ENCODE results near the gene OTOP2.

Gene OTOP2, protein sequence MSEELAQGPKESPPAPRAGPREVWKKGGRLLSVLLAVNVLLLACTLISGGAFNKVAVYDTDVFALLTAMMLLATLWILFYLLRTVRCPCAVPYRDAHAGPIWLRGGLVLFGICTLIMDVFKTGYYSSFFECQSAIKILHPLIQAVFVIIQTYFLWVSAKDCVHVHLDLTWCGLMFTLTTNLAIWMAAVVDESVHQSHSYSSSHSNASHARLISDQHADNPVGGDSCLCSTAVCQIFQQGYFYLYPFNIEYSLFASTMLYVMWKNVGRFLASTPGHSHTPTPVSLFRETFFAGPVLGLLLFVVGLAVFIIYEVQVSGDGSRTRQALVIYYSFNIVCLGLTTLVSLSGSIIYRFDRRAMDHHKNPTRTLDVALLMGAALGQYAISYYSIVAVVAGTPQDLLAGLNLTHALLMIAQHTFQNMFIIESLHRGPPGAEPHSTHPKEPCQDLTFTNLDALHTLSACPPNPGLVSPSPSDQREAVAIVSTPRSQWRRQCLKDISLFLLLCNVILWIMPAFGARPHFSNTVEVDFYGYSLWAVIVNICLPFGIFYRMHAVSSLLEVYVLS

DNA sequence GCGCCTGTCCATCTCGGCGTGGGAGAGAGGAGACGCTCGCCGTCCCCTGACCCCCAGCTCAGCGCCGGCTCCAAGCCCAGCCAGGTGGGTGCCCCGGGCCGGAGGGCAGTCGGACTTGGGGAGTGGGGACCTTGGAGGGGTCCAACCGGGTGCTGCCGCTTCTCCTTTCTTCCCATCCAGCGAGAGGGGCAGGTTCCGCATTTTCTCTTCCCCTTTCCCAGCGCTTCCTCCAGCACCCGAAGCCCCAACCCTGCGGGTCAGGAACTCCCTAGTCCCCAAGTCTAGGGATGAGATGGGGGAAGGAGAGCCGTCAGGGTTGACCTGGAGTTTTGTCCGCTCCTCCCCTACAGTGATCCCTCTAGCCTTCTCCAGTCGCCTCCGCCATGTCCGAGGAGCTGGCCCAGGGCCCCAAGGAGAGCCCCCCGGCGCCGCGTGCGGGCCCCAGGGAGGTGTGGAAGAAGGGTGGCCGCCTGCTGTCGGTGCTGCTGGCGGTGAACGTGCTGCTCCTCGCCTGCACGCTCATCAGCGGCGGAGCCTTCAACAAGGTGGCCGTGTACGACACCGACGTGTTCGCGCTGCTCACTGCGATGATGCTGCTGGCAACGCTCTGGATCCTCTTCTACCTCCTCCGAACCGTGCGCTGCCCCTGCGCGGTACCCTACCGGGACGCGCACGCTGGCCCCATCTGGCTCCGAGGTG lies at the start of gene OTOP2:
Gene OTOP2 (plus strand): TSS at position 24 of the 699 bp plus-strand sequence. CDS start 360 bp downstream, at position 384.
- peak; percentile 45 for DNase-seq

- DNase-seq = no peak
Measured at GRCh38 chr17:74874615-74875037, 49.4 kb upstream of the OTOP2 start.

GRCh38 chr17:74875155-74875976 lies 48.7 kb upstream of the OTOP2 start:
- no peak for DNase-seq

DNA sequence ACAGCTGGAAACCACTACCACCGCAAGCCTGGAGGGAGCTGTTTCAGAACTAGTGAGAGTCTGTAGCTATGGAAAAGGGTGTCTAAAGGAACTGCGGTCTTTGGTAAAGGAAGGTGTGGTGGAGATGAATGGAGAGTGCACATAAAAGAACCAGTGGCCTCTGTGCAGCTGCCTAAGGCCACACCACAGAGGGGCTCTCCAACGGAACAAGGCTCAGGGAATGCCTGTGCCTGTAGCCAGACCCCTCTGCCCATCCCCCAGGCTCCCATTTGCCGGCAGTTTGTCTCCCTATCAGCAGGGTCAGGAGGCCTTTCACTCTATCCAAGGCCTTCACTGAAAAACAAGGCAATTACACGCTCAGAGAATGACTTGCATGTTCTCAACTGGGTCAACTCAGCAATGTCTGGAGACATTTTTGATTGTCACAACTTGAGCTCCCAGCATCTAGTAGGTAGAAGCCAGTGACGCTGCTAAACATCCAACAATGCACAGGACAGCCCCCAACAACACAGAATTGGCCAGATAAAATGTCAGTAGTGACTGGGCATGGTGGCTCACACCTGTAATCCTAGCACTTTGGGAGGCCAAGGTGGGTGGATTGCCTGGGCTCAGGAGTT lies 48.0 kb upstream of the OTOP2 start:
- DNase-seq = no peak

- DNase-seq = no peak
Measured at GRCh38 chr17:74877592-74878548, 46.2 kb upstream of the OTOP2 start.

DNA sequence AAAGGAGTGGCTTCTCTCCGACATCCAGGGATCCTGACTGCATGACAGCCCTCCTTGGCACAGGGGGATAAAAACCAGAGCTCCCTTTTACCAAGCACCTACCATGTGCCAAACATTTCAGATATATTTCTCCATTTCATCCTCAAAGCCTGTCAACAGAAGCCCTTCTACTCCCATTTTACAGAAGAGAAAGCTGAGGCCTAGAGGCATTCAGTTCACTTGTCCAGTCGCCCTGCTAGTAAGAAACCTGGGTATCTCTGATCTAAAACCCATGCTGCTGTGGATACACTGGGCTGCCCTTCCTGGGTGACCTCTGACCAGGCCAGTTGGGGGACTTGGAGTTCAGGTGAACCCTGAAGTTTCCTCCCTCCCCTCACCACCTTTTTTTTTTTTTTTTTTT lies 45.4 kb upstream of the OTOP2 start:
- DNase-seq = no peak

- no peak for DNase-seq
Measured at GRCh38 chr17:74879308-74879707, 44.8 kb upstream of the OTOP2 start.

DNA sequence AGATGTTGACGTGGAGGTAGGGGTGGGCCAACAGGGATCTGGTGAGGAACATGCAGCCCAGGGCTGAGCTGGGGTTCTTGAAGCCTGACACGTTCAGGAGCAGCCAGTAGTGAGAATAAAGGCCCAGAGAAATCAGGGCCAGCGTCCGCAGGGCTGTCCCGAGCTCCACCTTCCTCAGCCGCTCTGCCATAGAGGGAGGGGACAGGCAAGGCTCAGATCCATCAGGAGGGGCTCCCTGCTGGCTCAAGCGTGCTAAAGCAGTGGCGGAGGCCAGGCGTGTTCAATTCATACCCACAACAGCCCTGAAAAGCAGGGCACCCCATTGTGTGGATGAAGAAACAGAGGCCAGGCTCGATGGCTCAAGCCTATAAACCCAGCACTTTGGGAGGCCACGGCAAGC lies 43.0 kb upstream of the OTOP2 start:
- DNase-seq = no peak

GRCh38 chr17:74882517-74883240 lies 41.4 kb upstream of the OTOP2 start:
- DNase-seq = no peak

DNA sequence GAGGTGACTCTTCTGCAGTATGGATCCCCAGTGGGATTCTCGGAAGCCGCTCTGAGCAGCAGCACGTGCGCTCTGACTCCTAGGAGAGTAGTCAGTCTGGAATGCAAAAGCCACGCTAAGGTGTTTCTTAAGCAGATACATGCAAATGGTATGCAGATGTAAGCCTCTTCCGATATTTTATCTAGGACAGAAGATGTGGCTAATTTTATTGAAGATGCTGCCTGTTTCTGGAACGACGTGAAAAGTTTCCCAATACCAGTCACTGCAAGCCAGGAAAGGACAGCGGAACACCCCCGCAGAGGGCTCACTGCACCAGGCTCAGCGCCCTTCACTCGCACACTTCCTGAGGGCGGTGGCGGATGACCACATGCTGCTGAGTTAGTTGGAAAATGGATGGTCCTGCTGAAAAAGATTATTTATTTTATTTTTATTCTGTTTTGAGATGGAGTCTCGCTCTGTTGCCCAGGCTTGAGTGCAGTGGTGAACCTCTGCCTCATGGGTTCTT lies 40.8 kb upstream of the OTOP2 start:
- DNase-seq = no peak

DNA sequence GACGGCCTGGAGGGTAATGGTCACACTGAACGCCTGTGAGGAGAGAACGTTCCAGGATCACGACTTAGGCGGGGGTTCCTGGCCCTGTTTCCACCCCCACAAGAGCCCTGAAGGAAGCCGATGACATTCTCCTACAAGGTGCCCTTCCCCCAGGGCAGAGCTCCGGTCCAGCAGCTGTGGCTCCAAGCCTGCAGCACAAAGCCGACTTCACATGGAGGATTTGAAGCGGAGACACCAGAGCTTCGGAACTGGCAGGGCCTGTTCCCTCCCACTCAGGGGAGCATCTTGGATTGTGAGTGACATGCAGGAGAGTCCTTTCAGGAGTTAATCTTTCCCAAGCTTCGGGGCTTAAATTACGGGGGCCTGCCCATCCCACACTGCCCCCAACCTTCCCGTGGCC lies 35.6 kb upstream of the OTOP2 start:
- no peak for DNase-seq

- DNase-seq = no peak
Measured at GRCh38 chr17:74890554-74890953, 33.5 kb upstream of the OTOP2 start.

DNA sequence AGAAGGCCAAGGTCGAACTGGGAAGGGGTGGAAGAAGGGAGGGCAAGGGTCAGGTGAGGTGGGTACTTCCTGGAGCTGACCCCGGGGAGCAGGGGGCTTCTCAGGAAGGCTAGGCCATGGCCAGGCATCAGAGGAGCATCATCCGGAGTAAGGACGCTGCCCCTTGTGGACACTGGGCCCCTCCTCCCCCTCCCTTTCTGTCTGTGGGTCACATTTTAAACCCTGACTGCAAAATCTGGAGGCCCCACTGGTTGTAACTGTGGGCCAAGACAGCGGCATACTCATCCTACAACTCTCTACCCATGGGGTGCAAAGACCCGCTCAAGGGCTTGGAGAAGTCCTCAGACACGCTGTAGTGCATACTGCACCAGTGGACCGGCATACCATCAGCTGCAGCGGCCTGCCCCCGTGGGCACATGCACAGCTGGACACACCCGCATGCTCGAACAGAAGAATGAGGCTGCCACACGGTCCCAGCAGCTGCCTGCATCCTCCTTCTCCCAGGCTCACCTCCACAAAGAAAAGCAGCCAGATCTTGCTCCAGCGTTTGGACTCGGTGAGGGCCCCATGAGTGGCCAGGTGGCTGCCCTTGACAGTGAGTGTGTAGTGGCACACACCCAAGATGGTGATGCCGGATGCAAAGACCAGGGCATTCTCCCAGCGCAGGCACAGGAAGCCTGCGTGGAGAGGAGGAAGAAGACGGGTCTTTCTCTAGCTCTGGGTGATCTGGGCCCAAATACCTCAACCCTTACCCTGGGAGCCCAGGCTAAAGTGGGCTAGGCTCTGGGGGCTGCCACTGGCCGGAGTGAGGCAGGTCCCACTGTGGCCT lies 31.8 kb upstream of the OTOP2 start:
- DNase-seq = no peak

GRCh38 chr17:74892974-74893911 lies 30.8 kb upstream of the OTOP2 start, which contains the start of gene FADS6:
FADS6 (minus strand) TSS chr17:74893633; CDS start chr17:74893595, 38 bp downstream.
- DNase-seq = no peak

GRCh38 chr17:74893936-74894671 lies 30.0 kb upstream of the OTOP2 start:
- no peak for DNase-seq

DNA sequence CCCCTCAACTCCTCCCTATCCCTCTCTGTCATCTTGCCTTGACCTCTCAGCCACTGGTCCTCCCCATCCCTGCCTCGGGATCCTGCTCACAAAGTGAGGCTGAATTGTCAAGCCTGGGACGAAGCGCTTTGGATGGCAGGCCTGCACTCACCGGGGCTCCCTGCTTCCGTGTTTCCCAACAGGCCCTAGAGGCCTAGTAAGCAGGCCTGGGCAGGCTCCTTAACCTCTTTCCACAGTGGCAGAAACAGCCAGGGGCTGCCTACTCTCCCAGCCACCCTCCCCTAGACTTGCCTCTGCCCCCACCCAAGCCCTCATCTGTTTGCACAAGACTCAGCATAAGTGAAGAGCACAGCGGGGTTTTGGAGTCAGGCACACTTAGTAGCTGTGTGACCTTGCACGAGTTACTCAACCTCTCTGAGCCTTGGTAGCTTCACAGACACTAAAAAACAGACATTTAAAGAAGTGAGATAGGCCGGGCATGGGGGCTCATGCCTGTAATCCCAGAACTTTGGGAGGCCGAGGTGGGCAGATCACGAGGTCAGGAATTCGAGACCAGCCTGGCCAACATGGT lies 25.6 kb upstream of the OTOP2 start:
- no peak for DNase-seq

DNA sequence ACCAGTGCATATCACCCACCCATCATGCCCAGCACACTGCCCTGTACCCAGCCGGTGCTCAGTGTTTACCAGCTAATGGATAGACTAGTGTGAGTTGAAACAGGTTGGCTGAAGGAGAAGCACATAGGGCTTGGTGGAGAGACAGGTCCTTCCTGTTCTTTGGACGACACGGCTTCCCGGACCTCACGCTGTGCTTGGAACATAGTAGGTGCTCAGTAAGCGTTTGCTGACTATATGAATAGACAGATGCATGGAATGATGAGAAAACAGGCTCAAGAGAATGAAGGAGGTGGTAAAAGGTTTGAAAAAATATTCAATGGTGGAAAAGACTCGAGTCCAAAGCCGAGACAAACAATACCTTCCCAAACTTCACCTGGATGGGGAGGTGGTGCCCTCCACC lies 23.9 kb upstream of the OTOP2 start:
- DNase-seq = no peak
